ENCODE results near the gene TRERF1. TPM values are rescaled to one million over a fixed set of nuclear protein-coding genes. Genes with fewer than 3 reads are reported as not detected.

TRERF1 gene
- polyA plus RNA-seq, 1 of the 3 experiments (the other 2 are of a cell fraction) = 3.6 TPM

GRCh38 chr6:42417641-42418112 is 34.0 kb downstream of the TRERF1 start:
- TF ChIP-seq MXI1 (IDR thresholded peaks at IDR 0.05; ENCODE audit: low read depth, low read length) = 0 out of 2 replicates have a peak, but pooled peaks have one; percentile 19
- TF ChIP-seq RAD21 (IDR thresholded peaks at IDR 0.05; ENCODE audit: low read length) = no peak
- Histone ChIP-seq H3K9ac (no peak overlapping the region), H3F3A (replicated peaks; ENCODE audit: insufficient read depth) (peaks cover 14% of the 10 kb centered on the region), H3K27me3 (ENCODE audit: insufficient read depth) (no peaks in the 10 kb centered on the region), H4K20me1 (ENCODE audit: insufficient read depth) (0 out of 2 replicates have a peak, but pooled peaks cover 7% of the 10 kb centered on the region), H3K4me3 (ENCODE audit: low read depth in 2 of 2, low read length in 1 of 2) (no peak overlapping the region), H2AFZ (ENCODE audit: low read depth) (no peak overlapping the region), H3K4me1 (ENCODE audit: control insufficient read depth in 1 of 2, insufficient read depth in 2 of 2, low read depth in 1 of 2, low read length in 1 of 2) (peaks cover 0 to 12% of the 10 kb centered on the region in 2 experiments; a peak in 2 of 4 replicates), H3K79me2 (ENCODE audit: insufficient read depth) (peaks cover 25% of the 10 kb centered on the region), H3K9me3 (no peaks in the 10 kb centered on the region), H3K9me2 (no peaks in the 10 kb centered on the region), H3K36me3 (replicated peaks in 1 of 2; ENCODE audit: control insufficient read depth in 1 of 2, insufficient read depth in 2 of 2, low read length in 1 of 2) (no peaks in the 10 kb centered on the region), H3K27ac (ENCODE audit: low read depth in 2 of 2, low read length in 1 of 2) (no peak overlapping the region), H3K4me2 (no peak overlapping the region)
- ChIA-PET CTCF (no interaction called here), POLR2A (no interaction called here)
- WGBS (ENCODE audit: low lambda C conversion rate) = 90% methylated on average over 5 of the region's 5 CpGs
- DNase-seq = no peak

GRCh38 chr6:42411406-42411805 is 40.3 kb downstream of the TRERF1 start:
- Histone ChIP-seq H3K4me2 (no peak overlapping the region), H3K27ac (ENCODE audit: low read depth in 2 of 2, low read length in 1 of 2) (no peak overlapping the region), H3F3A (replicated peaks; ENCODE audit: insufficient read depth) (peaks cover 17% of the 10 kb centered on the region), H3K9me2 (no peaks in the 10 kb centered on the region), H3K9me3 (no peaks in the 10 kb centered on the region), H2AFZ (ENCODE audit: low read depth) (no peak overlapping the region), H3K9ac (no peak overlapping the region), H3K36me3 (replicated peaks in 1 of 2; ENCODE audit: control insufficient read depth in 1 of 2, insufficient read depth in 2 of 2, low read length in 1 of 2) (peaks cover 0 to 5% of the 10 kb centered on the region in 2 experiments), H3K27me3 (ENCODE audit: insufficient read depth) (no peaks in the 10 kb centered on the region), H4K20me1 (ENCODE audit: insufficient read depth) (peaks cover 4% of the 10 kb centered on the region; the same call in 1 of the 2 replicates), H3K4me3 (ENCODE audit: low read depth in 2 of 2, low read length in 1 of 2) (no peak overlapping the region), H3K79me2 (ENCODE audit: insufficient read depth) (no peaks in the 10 kb centered on the region), H3K4me1 (ENCODE audit: control insufficient read depth in 1 of 2, insufficient read depth in 2 of 2, low read depth in 1 of 2, low read length in 1 of 2) (peaks cover 0 to 12% of the 10 kb centered on the region in 2 experiments; a peak in 2 of 4 replicates)
- 91% methylated on average over 6 of the region's 6 CpGs for WGBS (ENCODE audit: low lambda C conversion rate)
- TF ChIP-seq, protein P1, sequence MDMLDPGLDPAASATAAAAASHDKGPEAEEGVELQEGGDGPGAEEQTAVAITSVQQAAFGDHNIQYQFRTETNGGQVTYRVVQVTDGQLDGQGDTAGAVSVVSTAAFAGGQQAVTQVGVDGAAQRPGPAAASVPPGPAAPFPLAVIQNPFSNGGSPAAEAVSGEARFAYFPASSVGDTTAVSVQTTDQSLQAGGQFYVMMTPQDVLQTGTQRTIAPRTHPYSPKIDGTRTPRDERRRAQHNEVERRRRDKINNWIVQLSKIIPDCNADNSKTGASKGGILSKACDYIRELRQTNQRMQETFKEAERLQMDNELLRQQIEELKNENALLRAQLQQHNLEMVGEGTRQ (IDR thresholded peaks at IDR 0.05; ENCODE audit: borderline replicate concordance, low read depth, low read length) = no peak
- no peak for TF ChIP-seq FOXM1 (IDR thresholded peaks at IDR 0.05; ENCODE audit: low read depth)
- TF ChIP-seq, protein P2, sequence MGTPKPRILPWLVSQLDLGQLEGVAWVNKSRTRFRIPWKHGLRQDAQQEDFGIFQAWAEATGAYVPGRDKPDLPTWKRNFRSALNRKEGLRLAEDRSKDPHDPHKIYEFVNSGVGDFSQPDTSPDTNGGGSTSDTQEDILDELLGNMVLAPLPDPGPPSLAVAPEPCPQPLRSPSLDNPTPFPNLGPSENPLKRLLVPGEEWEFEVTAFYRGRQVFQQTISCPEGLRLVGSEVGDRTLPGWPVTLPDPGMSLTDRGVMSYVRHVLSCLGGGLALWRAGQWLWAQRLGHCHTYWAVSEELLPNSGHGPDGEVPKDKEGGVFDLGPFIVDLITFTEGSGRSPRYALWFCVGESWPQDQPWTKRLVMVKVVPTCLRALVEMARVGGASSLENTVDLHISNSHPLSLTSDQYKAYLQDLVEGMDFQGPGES (IDR thresholded peaks at IDR 0.05; ENCODE audit: low read depth, low read length) = no peak
- TF ChIP-seq RCOR1 (IDR thresholded peaks at IDR 0.05; ENCODE audit: low read length) = no peak
- TF ChIP-seq CHD2 (IDR thresholded peaks at IDR 0.05; ENCODE audit: low read length, partially characterized antibody) = no peak
- POLR2A ChIA-PET = no interaction called here
- DNase-seq = no peak
- CTCF ChIA-PET = interaction anchor here (1.9 kb wide), 1 partner anchor 151 kb away, joined by 5 read pairs; no protein-coding TSS in a partner anchor

GRCh38 chr6:42410861-42411260 is 40.9 kb downstream of the TRERF1 start:
- H3K36me3 ChIP-seq (replicated peaks in 1 of 2; ENCODE audit: control insufficient read depth in 1 of 2, insufficient read depth in 2 of 2, low read length in 1 of 2) = peaks cover 0 to 5% of the 10 kb centered on the region in 2 experiments
- POLR2A ChIA-PET = no interaction called here
- H3K9me2 ChIP-seq = no peaks in the 10 kb centered on the region
- TF ChIP-seq, protein P1 (IDR thresholded peaks at IDR 0.05; ENCODE audit: borderline replicate concordance, low read depth, low read length) = no peak
- TF ChIP-seq FOXJ3 (CRISPR knock-in tag; IDR thresholded peaks at IDR 0.05) (no peak), SMC3 (IDR thresholded peaks at IDR 0.05; ENCODE audit: low read depth, low read length) (no peak), TEAD4 (IDR thresholded peaks at IDR 0.05; ENCODE audit: borderline replicate concordance, insufficient read depth) (no peak), MEF2A (IDR thresholded peaks at IDR 0.05; ENCODE audit: borderline replicate concordance, low read depth) (no peak), TCF12 (IDR thresholded peaks at IDR 0.05) (no peak), PBX3 (IDR thresholded peaks at IDR 0.05) (no peak), GATA2 (CRISPR knock-in tag; IDR thresholded peaks at IDR 0.05) (no peak), ELF1 (IDR thresholded peaks at IDR 0.05) (no peak)
- TF ChIP-seq, protein P2 (IDR thresholded peaks at IDR 0.05; ENCODE audit: low read depth, low read length) = no peak

More at GRCh38 chr6:42410861-42411260, 40.9 kb downstream of the TRERF1 start:
- no peak overlapping the region for H2AFZ ChIP-seq (ENCODE audit: low read depth)
- H4K20me1 ChIP-seq (ENCODE audit: insufficient read depth) = peaks cover 7% of the 10 kb centered on the region; the same call in 1 of the 2 replicates
- no peak for DNase-seq
- 0 out of 2 replicates have a peak, but pooled peaks cover 4% of the 10 kb centered on the region for H3K79me2 ChIP-seq (ENCODE audit: insufficient read depth)
- H3K4me1 ChIP-seq (ENCODE audit: control insufficient read depth in 1 of 2, insufficient read depth in 2 of 2, low read depth in 1 of 2, low read length in 1 of 2) = peaks cover 0 to 12% of the 10 kb centered on the region in 2 experiments; a peak in 2 of 4 replicates
- H3K9me3 ChIP-seq = no peaks in the 10 kb centered on the region
- no peak overlapping the region for H3K27ac ChIP-seq (ENCODE audit: low read depth in 2 of 2, low read length in 1 of 2)
- H3K4me2 ChIP-seq = no peak overlapping the region
- H3K4me3 ChIP-seq (ENCODE audit: low read depth in 2 of 2, low read length in 1 of 2) = no peak overlapping the region
- CTCF ChIA-PET = interaction anchor here (0.6 to 1.9 kb wide), 2 partner anchors 90 to 150 kb away, joined by 3 to 5 read pairs; no protein-coding TSS in a partner anchor
- no CpG with 5 or more reads among the region's 1 CpG for WGBS (ENCODE audit: low lambda C conversion rate)
- H3K27me3 ChIP-seq (ENCODE audit: insufficient read depth) = no peaks in the 10 kb centered on the region
- H3F3A ChIP-seq (replicated peaks; ENCODE audit: insufficient read depth) = peaks cover 13% of the 10 kb centered on the region
- no peak overlapping the region for H3K9ac ChIP-seq

Data from SK-N-SH (cell line).